Smooth muscle cell (in vitro differentiated cells): ENCODE measurements around the gene SLC6A16. TPM values are rescaled to one million over a fixed set of nuclear protein-coding genes. Genes with fewer than 3 reads are reported as not detected.
"Not testable (repeated sequence)": the region's sequence is repeated elsewhere in the genome, so short reads cannot be mapped to it uniquely, and the experiment has no call there.

Experiments used
- DNase-seq: peaks from one replicate; lab custom pipeline; 2025; ENCODE audit not compliant: unreplicated experiment; lab: John Stamatoyannopoulos, UW
- H2AFZ ChIP-seq: fragments of 200-600 bp; sonication (generic); 2 replicates; pipeline ENCODE4 v1.6.0; 2016; ENCODE audit warnings: antibody characterized with exemption, low read depth, mild to moderate bottlenecking
- H3F3A ChIP-seq: fragments of 200-600 bp; sonication (generic); 2 replicates; pipeline ENCODE4 v1.6.0; 2017; ENCODE audit warnings: antibody characterized with exemption, low read depth
- H3K27ac ChIP-seq: fragments of 200-600 bp; sonication (generic); 2 replicates; pipeline ENCODE4 v1.5.1; 2016; ENCODE audit warnings: low read depth, mild to moderate bottlenecking
- H3K27me3 ChIP-seq: fragments of 200-600 bp; sonication (generic); 2 replicates; pipeline ENCODE4 v1.6.1; 2016; ENCODE audit warnings: low read depth, mild to moderate bottlenecking
- H3K36me3 ChIP-seq: fragments of 200-600 bp; sonication (generic); 2 replicates; pipeline ENCODE4 v1.5.1; 2016; ENCODE audit warnings: low read depth
- H3K4me1 ChIP-seq: fragments of 200-600 bp; sonication (generic); 2 replicates; pipeline ENCODE4 v1.5.1; 2016; ENCODE audit warnings: low read depth
- H3K4me2 ChIP-seq: fragments of 200-600 bp; sonication (generic); 2 replicates; pipeline ENCODE4 v1.6.0; 2016; ENCODE audit warnings: mild to moderate bottlenecking
- H3K4me3 ChIP-seq: fragments of 200-600 bp; sonication (generic); 2 replicates; pipeline ENCODE4 v1.5.1; 2016; ENCODE audit warnings: mild to moderate bottlenecking
- H3K79me2 ChIP-seq: fragments of 200-600 bp; sonication (generic); 2 replicates; pipeline ENCODE4 v1.6.0; 2016; ENCODE audit warnings: low read depth, mild to moderate bottlenecking
- H3K9ac ChIP-seq: fragments of 200-600 bp; sonication (generic); 2 replicates; pipeline ENCODE4 v1.6.0; 2016; ENCODE audit warnings: low read depth
- H3K9me3 ChIP-seq: fragments of 200-600 bp; sonication (generic); replicated peaks from 2 replicates; pipeline ENCODE4 v1.5.1; 2016; ENCODE audit warnings: low read depth
- H4K20me1 ChIP-seq: fragments of 200-600 bp; sonication (generic); 2 replicates; pipeline ENCODE4 v1.6.0; 2016; ENCODE audit warnings: low read depth
- CTCF ChIP-seq: fragments of 200-600 bp; sonication (generic); IDR thresholded peaks from 2 replicates; pipeline ENCODE4 v1.5.1; 2017; ENCODE audit warnings: borderline replicate concordance, mild to moderate bottlenecking, antibody characterized with exemption; ENCODE audit not compliant: insufficient read depth, poor library complexity, severe bottlenecking
- WGBS: methylation state at CpG from one replicate; pipeline ENCODE4 v1.1.7; 2016; ENCODE audit warnings: low lambda C conversion rate; 5-methylcytosine and 5-hydroxymethylcytosine counted together
- polyA plus RNA-seq: library from polyadenylated mRNA; unstranded; fragments of >200 nt; fragmentation: Nextera tagmentation; extraction: Ambion mirVana; gene quantifications from 2 replicates; pipeline ENCODE4 v1.2.1, GENCODE V29; 2016
- total RNA-seq: library from RNA; depleted of rRNA; stranded (reverse); fragments of >200 nt; gene quantifications from 2 replicates; pipeline ENCODE4 v1.2.3, GENCODE V29; 2014

The SLC6A16 gene
- total and polyA plus RNA-seq, 2 experiments from 2014 or later, result 1.4 to 2.3 TPM

DNA sequence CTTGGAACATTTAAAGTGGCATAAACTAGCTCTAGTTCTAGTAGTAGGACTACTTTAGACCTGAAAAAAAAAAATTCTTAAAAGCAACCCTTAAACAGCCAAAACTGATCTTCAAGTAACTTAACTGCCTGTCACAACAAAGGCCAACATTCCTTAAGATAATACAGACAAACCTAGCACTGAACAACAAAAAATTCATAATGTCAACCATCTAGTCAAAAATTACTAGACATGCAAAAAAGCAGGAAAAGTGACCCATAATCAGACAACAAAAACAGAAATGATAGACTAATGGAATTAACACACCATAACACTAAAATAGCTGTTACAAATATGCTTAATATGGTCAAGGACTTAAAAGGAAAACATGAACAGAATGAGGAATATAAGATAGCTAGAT lies 6.7 kb downstream of the SLC6A16 start:
- Histone ChIP-seq H3K36me3 (peaks cover 19% of the 10 kb centered on the region), H3K27me3 (no peaks in the 10 kb centered on the region), H2AFZ (no peak overlapping the region), H3F3A (no peaks in the 10 kb centered on the region), H3K27ac (no peak overlapping the region), H3K4me2 (no peak overlapping the region), H3K4me1 (no peaks in the 10 kb centered on the region), H3K9ac (no peak overlapping the region), H4K20me1 (no peaks in the 10 kb centered on the region), H3K9me3 (peaks cover 2% of the 10 kb centered on the region), H3K4me3 (no peak overlapping the region), H3K79me2 (no peaks in the 10 kb centered on the region)
- DNase-seq, result no peak
- TF ChIP-seq CTCF, result no peak

- DNase-seq, result no peak
- Histone ChIP-seq H3K9ac (no peak overlapping the region), H2AFZ (no peak overlapping the region), H3F3A (no peaks in the 10 kb centered on the region), H4K20me1 (no peaks in the 10 kb centered on the region), H3K4me2 (no peak overlapping the region), H3K9me3 (peaks cover 2% of the 10 kb centered on the region), H3K79me2 (no peaks in the 10 kb centered on the region), H3K4me3 (no peak overlapping the region), H3K27me3 (no peaks in the 10 kb centered on the region), H3K4me1 (no peaks in the 10 kb centered on the region), H3K27ac (no peak overlapping the region), H3K36me3 (peaks cover 4% of the 10 kb centered on the region)
- no peak for TF ChIP-seq CTCF
These were observed 8.7 kb downstream of the SLC6A16 start for GRCh38 chr19:49316284-49316683.

GRCh38 chr19:49315111-49315510 lies 9.9 kb downstream of the SLC6A16 start:
- no peak for TF ChIP-seq CTCF
- Histone ChIP-seq H4K20me1 (no peaks in the 10 kb centered on the region), H3K36me3 (peaks cover 12% of the 10 kb centered on the region), H3K4me1 (no peaks in the 10 kb centered on the region), H3F3A (no peaks in the 10 kb centered on the region), H3K27me3 (no peaks in the 10 kb centered on the region), H3K4me2 (no peak overlapping the region), H3K27ac (no peak overlapping the region), H3K9me3 (peaks cover 2% of the 10 kb centered on the region), H3K9ac (no peak overlapping the region), H3K79me2 (no peaks in the 10 kb centered on the region), H2AFZ (no peak overlapping the region), H3K4me3 (no peak overlapping the region)
- DNase-seq, result no peak
- 80% methylated on average over 1 of the region's 1 CpG for WGBS

- Histone ChIP-seq H3K4me3 (no peak overlapping the region), H3K9ac (no peak overlapping the region), H3F3A (no peaks in the 10 kb centered on the region), H3K27me3 (no peaks in the 10 kb centered on the region), H2AFZ (no peak overlapping the region), H3K79me2 (no peaks in the 10 kb centered on the region), H3K36me3 (peaks cover 8% of the 10 kb centered on the region), H3K4me1 (no peaks in the 10 kb centered on the region), H3K27ac (no peak overlapping the region), H4K20me1 (no peaks in the 10 kb centered on the region), H3K9me3 (no peaks in the 10 kb centered on the region), H3K4me2 (no peak overlapping the region)
- WGBS, result 94% methylated on average over 6 of the region's 6 CpGs
- no peak for TF ChIP-seq CTCF
- no peak for DNase-seq
These were observed 15.9 kb downstream of the SLC6A16 start for GRCh38 chr19:49309087-49309486.

DNA sequence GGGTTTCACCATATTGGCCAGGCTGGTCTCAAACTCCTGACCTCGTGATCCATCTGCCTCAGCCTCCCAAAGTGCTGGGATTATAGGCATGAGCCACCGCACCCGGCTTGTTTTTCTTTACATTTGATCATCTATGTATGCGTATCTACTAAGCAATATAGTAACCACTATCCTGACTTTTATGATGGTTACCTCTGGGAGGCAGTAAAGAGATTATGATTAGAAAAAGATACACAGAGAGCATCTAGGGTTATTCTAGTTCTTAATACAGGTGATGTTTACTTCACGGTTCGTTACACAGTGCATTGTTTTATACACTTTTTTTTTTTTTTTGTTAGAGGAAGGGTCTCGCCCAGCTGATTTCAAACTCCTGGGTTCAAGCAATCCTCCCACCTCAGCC lies 18.3 kb downstream of the SLC6A16 start:
- not testable (repeated sequence) for DNase-seq, H3K9me3 ChIP-seq, H3K79me2 ChIP-seq, H3K4me3 ChIP-seq, H3K4me2 ChIP-seq, H3K9ac ChIP-seq, H2AFZ ChIP-seq, H3K27me3 ChIP-seq, H3K4me1 ChIP-seq, H3F3A ChIP-seq, H4K20me1 ChIP-seq, H3K27ac ChIP-seq, H3K36me3 ChIP-seq
- 80% methylated on average over 7 of the region's 7 CpGs for WGBS
